Endometrium (tissue), 2 donors: ENCODE measurements around the gene CCDC197.

Source experiments
- FAIRE-seq: peaks from 2 replicates; lab custom pipeline; 2012; peaks lifted over from hg19 to GRCh38; lab: Jason Lieb, UNC
- donor health status: control.
- donor health status: control.

The CCDC197 gene

DNA sequence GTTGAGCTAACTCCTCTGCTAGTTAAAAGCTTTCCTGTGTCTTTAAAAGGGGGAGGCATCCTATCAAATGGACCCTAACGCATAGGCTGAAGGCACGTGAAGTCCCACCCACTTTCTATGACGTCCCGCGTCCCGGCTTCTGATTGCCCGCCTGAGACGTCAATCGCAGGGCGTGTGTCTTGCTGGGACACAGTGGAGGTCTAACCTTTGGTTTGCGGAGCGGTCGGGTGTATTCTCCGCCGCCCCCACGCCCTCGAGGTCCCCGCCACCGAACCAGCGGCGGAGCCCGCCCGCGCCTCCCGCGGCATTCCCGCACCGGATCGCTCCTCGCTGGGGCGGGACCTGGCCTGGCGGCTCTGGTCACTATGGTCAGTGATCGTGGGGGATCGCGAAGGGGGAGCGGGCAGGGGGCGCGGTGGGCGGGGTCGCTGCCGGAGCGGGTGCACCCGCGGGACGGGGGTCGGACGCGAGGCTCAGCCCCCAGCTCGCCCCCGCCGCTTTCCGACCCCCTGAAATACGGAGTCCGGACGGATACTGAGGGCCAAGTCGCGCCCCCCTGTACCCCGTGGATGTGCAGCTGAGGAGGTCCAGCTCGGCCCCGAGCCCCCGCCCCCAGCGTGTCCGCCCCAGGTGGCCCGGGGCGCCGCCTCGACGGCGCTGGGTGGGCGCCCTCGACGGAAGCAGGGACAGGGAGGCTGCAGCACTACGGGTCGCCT lies 29.2 kb downstream of the CCDC197 start, which contains the start of gene OTUB2:
Gene OTUB2 (plus strand): TSS at position 168 of the 716 bp plus-strand sequence. CDS start 198 bp downstream, at position 366.
- peak; percentile 97 for FAIRE-seq

DNA sequence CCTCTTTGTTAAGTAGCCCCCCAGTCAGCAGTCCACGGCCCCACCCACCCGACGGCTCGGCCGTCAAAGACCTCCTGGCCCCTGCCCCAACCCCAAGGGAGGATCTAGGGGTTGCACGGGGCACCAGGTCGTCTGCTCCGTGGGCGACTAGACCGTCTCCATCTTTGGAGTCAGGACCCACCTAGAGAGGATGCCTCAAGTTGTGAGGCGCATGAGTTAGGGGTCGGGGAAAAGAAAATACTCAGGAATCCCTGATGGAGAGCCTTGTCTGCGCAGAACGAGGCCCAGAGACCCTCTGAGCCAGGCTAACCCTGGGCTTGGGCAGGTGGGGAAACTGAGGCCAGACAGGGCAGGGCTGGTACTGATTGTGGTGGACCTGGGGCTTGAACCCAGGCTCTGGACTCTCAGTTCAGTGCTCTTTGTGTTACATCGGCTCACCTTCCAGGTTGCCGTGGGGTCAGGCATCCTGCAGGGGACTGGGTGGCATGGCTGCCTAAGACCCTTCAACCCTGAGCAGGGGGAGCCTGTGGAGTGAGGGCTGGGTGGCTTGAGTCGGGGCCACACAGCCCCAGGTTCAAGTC lies 29.9 kb downstream of the CCDC197 start:
- no peak for FAIRE-seq

DNA sequence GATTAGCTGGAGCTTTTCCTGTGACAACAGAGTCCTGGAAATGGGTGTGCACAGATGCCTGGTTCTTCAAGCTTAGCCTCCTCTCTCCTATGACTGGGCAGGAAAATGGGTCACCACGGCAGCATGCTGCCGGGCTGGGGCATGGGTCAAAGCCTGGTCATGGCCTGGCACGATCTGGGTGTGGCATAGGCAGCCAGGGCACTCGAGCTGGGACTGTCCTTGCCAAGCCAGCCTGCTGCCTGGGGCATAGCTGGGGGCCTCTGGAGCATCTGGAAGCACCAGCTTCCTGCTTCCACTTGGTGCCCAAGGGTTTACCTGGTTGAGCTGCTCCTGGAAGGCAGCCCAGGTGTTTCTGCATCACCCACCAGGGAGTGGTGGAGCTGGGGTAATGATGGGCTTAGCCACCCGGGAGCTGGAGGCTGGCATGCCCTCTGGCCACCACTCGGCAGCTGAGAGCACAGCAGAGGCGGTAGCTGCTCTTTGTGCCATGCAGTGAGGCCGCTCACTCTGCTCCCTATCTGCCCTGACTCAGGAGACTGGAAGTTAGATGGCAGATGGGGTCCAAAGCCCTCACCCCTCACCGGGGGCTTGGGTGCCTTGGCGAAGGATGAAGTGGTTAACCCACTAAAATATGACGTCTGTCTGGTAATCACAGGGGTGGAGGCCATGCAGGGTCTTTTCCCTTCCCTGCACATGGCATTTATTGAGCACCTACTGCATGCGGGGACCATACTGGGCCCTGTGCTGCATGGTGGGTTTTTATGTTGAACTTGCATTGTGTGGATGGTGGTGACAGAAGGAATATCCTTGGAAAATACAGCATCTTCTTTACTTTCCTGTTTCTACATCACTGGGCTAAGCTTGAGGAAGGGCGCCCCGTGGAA lies 30.7 kb downstream of the CCDC197 start:
- no peak for FAIRE-seq

DNA sequence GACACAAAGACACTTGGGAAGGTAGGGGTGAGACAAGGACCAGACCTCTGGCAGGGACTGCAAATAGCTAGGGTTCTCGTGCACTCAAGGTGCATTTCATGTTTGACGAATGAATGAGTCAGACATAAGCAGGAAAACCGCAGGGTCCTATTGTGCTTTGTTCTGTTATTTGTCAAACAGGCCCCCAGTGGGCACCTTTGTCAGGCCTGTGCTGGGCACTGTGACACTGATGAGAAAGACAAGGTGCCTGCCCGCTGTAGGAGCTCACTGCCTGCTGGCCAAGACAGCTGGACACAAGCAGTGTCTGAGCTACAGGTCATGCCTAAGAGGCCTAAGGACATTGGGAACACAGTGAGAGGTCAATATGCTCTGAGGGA lies 31.3 kb downstream of the CCDC197 start:
- FAIRE-seq, result no peak

DNA sequence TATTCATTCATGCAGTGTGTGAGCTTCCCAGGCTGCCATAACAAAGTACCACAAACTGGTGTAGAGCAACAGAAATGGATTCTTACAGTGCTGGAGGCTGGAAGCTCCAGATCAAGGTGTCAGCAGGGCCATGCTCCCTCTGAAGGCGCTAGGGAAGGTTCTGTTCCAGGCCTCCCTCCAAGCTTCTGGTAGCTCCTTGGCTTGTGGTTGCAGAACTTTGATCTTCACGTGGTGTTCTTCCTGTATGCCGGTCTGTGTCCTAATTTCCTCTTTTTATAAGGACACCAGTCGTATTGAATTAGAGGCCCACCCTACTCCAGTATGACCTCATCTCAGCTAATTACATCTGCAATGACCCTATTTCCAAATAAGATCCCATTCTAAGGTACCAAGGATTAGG lies 32.2 kb downstream of the CCDC197 start:
- no peak for FAIRE-seq

DNA sequence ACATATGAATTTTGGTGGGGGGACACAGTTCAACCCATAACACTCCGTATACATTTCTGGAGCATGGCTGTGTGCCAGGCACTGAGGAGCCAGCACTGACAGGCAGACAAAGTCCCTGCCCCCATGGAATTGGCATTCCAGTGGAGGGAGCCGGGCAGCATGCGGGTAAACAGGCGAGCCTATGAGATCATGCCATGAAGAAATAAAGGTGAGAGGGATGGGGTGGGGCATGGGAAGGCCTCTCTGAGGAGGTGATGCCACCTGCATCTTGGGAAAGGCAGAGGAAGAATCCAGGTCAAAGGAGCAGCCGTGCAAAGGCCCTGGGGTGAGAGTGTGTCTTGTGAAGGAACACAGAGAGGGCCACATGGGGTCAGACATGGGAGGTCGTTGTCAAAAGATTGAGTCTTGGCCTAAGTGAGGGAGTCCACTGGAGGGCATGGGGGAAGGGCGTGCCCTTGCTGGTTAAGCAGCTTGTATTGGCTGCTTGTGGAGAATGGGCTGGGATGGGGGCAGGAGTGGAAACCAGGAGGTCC lies 32.6 kb downstream of the CCDC197 start:
- no peak for FAIRE-seq

DNA sequence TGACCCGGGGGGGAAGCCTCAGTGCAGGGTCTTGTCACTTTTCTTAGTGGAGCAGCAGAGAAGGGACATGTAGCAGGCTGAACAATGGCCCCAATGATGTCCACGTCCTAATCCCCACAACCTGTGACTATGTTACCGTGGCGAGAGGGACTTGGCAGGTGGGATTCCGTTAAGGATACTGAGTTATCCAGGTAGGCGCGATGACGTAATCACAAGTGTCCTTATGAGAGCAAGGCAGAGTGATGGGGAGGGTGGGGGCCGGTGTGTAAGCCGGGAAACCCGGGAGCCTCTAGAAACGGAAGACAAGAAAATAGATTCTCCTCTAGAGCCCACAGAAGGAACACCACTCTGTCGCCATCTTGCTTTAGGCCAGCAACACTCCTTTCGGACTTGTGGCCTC lies 33.5 kb downstream of the CCDC197 start:
- no peak for FAIRE-seq

DNA sequence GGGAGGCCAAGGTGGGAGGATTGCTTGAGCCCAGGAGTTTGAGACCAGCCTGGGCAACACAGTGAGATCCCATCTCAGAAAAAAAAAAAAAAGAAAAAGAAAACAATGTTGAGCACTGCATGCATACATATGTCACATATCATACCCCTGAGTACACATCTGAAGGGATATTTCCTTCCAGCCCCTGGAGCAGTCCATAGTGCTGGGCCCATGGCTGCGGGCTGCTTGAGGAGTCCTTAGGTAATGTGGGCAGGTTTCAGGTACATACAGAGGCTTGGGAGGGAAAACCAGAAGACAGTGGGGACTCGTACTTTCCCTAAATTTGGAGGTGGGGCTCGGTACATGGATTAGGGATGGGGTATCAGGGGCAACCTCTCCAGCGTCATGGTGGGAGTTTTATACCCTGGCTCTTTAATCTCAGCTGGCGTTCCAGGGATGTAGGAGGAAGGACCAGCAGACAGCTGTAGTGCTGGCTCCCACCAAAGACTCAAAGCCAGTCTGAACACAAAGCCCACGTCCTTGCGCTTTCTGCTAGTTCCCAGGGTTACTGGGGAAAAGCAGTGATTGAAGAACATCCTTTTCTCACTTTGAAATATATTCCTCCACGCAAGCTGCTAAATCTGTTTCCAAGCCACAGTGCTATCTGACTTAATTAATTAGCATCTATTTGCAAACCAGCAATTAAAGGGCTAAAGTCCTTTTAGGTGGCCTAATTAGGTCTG lies 34.2 kb downstream of the CCDC197 start:
- FAIRE-seq, result no peak

DNA sequence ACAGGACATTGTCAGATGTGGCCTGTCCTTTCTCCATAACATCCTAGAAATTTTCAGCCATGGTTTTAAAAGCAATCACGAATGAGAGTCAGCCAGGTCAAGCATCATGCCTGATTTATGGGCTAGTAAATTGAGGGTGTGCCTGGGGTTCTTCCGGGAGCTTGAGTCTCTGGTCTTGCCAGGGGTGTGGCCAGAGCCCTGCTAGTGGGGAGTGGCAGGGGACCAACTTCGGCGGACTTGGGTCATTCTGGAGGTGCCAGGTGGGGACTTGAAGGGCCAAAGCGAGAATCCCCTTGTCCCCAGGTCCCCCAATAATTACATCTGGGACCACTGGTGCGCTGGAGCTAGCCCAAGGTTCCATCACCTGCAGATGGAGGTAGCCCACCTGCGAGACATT lies 34.8 kb downstream of the CCDC197 start:
- no peak for FAIRE-seq

DNA sequence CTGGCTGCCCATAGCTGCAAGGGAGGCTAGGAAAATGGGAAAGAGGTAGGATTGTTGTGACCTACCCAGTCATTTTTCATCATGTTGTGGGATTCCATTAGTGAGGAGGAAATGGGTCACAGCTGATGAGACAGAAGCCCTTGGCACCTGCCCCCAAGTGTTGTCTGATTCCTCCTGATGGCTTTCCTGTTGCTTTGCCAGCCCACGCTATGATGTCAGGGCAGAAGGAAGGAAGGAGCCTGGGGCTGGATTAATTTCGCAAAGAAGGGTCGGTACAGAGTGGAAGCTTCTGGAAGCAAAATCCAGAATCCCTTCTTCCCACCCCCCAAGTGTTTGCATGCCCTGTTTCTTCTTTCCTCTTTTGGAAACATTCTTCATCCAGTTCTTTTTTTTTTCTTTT lies 37.8 kb downstream of the CCDC197 start:
- FAIRE-seq, result no peak

DNA sequence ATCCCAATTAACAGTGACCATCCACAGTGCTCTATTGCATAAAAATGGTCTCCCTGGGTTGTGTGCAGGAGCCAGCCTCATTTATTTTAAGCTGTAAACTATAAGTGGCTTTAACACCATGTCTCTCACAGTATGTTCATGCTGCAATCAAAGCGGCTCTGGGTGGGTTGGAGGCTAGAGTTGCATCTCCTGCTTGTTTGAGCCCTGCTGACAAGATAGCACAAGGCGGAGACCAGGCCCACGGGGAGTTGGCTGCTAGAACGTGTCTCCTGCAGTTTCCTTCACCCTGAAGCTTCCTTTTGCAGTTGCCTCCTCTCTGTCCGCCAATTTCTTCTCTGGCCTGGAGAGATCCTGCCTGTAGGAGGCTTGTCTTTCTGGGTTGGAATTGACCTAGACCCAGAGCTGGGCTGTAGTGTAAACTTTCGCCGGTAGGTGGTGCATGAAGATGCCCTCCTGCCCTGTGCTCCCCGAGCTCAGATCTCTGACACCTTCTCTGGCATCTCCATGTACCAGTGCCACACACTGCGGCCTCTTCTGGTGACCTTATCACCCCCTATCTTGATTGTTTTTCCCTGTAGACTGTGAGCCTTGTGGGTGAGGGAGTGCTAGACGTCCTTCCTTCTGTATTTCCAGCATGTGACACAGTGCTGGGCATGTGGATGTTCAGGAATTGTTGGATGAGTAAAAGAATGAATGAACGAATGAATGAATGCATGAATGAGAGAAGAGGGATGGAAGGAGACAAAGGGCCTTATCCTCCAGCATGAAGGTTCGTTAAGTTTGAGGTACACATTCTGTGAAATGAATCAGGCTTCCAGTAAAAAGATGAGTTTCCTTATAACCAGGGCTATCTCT lies 39.4 kb downstream of the CCDC197 start:
- FAIRE-seq, result no peak

DNA sequence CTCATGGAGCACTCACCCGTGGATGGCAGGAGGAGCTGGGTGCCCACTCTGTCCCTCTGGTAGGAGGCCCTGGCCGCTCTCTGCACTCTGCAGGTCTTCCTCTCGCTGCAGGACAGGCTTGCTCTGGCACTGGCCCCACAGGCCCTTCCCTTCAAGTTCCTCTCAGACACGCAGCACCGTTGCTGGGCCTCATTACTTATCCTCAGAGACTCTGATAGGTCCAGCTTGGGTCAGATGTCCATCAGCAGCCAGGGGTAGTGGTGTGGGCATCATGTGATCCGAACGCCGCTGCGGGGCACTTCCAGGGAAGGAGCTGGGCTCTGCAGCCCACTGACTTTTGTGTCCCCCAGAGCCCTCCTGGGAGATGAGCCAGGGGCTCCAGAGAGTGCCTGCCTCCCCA lies 40.9 kb downstream of the CCDC197 start:
- no peak for FAIRE-seq

DNA sequence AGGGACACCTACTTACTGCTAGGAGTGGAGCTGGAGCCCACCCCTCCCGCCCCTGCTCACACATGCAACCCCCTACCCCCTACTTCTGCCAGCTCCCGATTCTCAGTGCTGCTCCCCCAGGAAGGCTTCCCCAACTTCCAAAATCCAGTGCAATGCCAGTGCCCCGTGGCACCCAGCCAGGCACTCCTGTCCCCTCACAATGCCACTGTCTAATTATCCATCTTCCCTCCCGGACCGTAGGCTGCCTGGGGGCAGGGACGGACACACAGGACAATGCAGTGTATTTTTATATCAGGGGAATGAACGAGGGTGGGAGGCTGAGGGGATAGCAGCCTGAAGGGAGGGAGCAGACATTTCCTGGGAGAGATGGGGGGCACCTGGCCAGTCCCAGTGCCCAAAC lies 41.4 kb downstream of the CCDC197 start:
- FAIRE-seq, result no peak

DNA sequence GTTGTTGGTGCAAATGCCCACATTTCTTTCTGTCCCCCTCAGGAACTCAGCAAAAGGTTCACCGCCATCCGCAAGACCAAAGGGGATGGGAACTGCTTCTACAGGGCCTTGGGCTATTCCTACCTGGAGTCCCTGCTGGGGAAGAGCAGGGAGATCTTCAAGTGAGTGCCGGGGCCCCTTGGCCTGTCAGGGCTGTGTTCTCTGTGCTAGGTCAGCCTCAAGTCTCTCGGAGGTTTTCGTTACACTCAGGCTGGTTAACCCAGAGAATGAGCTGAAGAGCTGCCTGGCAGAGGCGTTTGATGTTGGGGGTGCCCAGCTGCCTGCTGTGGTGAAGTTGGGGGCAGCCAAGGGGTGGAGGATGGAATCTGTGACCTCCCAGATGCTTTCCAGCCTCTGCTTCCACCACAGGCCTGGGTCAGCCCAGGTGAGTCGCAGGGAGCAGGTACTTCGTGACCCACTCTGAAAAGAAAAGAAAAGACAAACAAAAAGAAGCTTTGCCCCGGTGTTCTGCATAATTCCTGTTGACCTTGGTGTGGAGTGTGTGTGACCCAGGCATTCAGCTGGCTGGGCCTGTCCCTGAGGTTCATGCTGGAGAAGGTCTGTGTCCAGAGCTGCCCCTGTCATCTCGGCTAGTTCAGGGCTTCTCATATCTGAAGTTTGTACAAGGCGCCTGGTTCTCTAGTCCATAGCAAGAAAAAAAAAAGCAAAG lies 42.0 kb downstream of the CCDC197 start:
- no peak for FAIRE-seq

DNA sequence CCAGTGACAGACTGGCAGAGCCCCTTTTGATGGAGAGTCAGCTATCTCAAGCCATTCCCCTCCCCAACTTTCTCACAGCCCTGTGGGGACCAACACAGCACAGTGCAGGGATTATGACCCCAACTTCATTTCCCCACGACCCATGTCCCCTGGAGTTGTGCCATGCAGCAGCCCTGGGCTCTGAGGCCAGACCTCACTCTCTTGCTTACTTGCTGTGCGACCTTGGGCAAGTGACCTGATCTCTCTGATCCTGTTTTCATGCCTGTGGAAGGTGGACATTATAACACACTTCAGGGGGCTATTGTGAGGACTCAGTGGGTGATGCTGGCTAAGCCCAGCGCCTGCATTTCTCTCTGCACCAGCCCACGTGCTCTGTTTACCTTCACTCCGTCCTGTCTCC lies 43.1 kb downstream of the CCDC197 start:
- no peak for FAIRE-seq

DNA sequence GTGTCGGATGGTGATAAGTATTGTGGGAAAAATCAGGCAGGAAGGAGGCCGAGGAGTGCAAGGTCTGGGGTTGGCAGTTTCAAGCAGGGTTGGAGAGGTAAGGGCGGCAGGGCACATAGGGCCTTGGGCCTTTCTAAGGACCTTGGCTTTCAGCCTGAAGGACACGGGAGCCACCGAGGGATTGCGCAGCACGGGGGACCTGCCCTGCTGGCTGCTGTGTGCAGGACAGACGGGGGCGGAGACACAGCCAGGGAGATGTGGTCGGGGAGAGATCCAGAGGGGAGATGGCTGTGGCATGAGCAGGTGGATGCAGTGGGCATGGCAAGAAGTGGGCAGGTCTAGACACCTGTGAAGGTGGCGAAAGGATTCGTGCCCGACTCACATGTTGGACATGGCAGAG lies 43.7 kb downstream of the CCDC197 start:
- no peak for FAIRE-seq

DNA sequence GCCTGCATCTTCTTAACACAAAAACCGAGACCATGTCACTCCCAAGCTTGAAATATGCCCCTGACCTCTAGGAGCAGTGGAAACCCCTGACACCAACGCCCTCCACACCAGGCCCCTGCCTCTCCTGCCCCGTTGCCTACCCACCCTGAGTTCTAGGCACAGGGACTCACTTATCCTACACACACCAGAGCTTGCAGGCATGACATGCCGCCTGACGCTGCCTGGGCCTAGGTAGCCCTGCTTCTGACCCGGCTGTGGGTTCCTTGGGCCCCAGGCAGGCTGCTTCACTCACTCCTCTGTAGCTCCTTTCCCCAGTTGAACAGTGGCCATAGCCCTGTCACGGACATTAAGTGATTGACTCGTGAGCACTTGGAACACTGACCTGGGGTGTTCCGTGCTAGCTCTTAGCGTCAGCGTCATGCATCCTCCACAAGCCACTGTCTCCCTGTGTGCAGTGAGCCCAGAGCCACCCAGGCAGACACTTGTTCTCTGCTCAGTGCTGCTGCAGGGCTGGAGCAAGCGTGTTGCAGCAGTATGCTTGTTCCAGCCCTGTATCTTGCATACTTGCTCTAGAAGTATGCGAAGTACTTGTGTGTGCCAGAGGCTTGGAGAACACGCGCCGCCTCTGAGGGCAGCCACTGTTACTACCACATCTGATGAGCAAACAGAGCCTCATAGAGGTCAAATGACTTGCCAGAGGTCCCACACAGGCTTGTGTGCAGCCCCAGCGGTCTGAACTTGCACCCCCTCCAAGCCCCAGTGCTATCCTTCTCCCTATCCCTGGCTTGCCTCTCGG lies 44.6 kb downstream of the CCDC197 start:
- FAIRE-seq, result no peak

DNA sequence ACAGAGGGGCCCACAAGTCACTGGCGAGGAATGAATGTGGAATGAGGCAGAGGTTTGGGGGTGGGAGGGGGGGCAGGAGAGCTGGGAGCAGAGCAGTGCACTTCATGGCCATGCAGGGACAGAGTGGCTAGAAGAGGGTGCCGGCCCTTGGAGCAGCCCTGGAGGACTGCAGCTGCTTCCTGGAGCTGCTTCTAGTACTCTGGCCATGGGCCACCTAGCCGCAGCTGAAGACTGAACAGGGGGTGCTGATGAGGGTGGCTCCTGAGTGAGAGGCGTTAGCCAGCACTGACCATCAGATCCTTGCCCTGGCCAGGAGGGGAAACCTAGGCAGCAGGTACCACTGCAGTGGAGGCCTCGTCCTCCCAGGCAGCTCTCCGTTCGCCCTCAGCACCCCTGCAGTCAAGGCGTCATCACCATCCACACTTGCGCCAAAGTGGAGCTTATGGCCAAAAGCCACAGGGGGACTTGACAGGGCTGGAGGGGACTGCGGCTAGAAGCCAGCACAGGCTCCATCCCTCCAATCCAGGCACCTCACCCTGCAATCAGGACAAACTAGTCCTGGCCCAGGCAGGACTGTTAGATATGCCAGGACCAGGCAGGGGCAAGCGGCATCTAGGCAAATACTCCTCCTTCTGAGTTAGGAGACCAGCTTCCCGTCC lies 45.5 kb downstream of the CCDC197 start:
- FAIRE-seq, result no peak

DNA sequence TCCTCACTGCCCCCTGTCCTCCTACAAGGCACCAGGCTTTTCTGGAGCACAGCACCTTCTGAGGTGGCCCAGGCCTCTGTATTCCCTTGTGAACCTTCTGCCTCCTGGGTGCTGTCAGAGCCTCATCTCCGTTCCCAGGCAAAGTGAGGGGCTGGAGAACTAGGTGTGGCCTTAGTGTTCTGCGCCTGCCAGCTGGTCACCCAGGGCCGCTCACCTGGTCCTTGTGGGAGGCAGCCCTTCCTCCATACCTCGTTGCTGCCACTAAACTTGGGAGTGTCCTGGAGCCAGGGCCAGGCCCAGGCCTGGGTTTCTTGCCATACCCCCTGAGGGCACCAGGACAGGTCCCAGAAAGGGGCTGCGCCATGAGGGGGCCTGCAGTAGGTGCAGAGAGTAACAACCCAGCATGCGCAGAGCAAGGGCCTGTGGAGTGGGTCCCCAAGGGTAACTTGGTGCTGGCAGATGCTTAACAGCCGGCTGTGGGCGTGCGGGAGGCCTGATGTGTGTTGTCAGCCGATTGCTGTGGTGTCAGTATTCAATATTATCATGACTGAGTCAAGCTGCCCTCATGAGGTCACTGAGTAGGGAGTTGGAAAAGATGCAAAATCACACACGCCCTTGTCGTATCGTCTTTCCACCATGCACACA lies 46.1 kb downstream of the CCDC197 start:
- FAIRE-seq, result no peak
